GM18517 (cell line): ENCODE results near the gene EIF5A.

Source experiments
- ATAC-seq: cut with Tn5 transposase; IDR thresholded peaks from one replicate; pipeline ENCODE4 v1.9.1; 2021; ENCODE audit warnings: mild to moderate bottlenecking, moderate library complexity; ENCODE audit not compliant: unreplicated experiment

EIF5A gene

GRCh38 chr17:7352910-7353635 is 45.6 kb downstream of the EIF5A start:
- no peak for ATAC-seq

GRCh38 chr17:7354262-7354843 is 46.9 kb downstream of the EIF5A start:
- no peak for ATAC-seq

GRCh38 chr17:7355053-7355452 is 47.6 kb downstream of the EIF5A start, which contains the start of gene TMEM95:
Gene TMEM95 (plus strand): TSS chr17:7355156. CDS start chr17:7355205, 49 bp downstream.
- no peak for ATAC-seq

GRCh38 chr17:7355573-7355972 is 48.1 kb downstream of the EIF5A start:
- no peak for ATAC-seq

GRCh38 chr17:7356072-7356549 is 48.7 kb downstream of the EIF5A start:
- ATAC-seq = no peak

GRCh38 chr17:7356756-7357155 is 49.3 kb downstream of the EIF5A start:
- ATAC-seq = no peak

- ATAC-seq = no peak
Measured at GRCh38 chr17:7357381-7357780, 50.0 kb downstream of the EIF5A start.

GRCh38 chr17:7361906-7362305 is 54.5 kb downstream of the EIF5A start:
- no peak for ATAC-seq
